ENCODE data around the gene OLIG3.

The OLIG3 gene

GRCh38 chr6:137494281-137494987 is at the start of gene OLIG3:
OLIG3 (minus strand) TSS chr6:137494394; CDS start chr6:137494170, 224 bp downstream.
- DNase-seq = no peak

- DNase-seq = no peak
These were observed 48.9 kb upstream of the OLIG3 start for GRCh38 chr6:137543114-137543513.

GRCh38 chr6:137542713-137543112 is 48.5 kb upstream of the OLIG3 start:
- DNase-seq = no peak

GRCh38 chr6:137541534-137542063 is 47.4 kb upstream of the OLIG3 start:
- DNase-seq = no peak

GRCh38 chr6:137536104-137536773 is 42.0 kb upstream of the OLIG3 start:
- no peak for DNase-seq

GRCh38 chr6:137531376-137532092 is 37.3 kb upstream of the OLIG3 start:
- DNase-seq = no peak

GRCh38 chr6:137530404-137530803 is 36.2 kb upstream of the OLIG3 start:
- no peak for DNase-seq

- no peak for DNase-seq
These were observed 28.6 kb upstream of the OLIG3 start for GRCh38 chr6:137522831-137523230.

GRCh38 chr6:137522198-137522798 is 28.1 kb upstream of the OLIG3 start:
- no peak for DNase-seq

GRCh38 chr6:137520520-137520919 is 26.3 kb upstream of the OLIG3 start:
- no peak for DNase-seq

GRCh38 chr6:137519629-137520176 is 25.5 kb upstream of the OLIG3 start:
- DNase-seq = no peak

- DNase-seq = no peak
These were observed 24.3 kb upstream of the OLIG3 start for GRCh38 chr6:137518386-137518983.

GRCh38 chr6:137514418-137514817 is 20.2 kb upstream of the OLIG3 start:
- no peak for DNase-seq

- no peak for DNase-seq
These were observed 18.8 kb upstream of the OLIG3 start for GRCh38 chr6:137512757-137513605.

GRCh38 chr6:137510923-137511322 is 16.7 kb upstream of the OLIG3 start:
- DNase-seq = no peak

- no peak for DNase-seq
These were observed 4.4 kb upstream of the OLIG3 start for GRCh38 chr6:137498481-137499190.

- no peak for DNase-seq
These were observed 3.7 kb upstream of the OLIG3 start for GRCh38 chr6:137497721-137498463.

GRCh38 chr6:137496909-137497720 is 2.9 kb upstream of the OLIG3 start:
- DNase-seq = no peak

GRCh38 chr6:137496368-137496767 is 2.2 kb upstream of the OLIG3 start:
- DNase-seq = no peak
